BJ (cell line): ENCODE measurements around the gene KRTAP4-9. TPM values are rescaled to one million over a fixed set of nuclear protein-coding genes. Genes with fewer than 3 reads are reported as not detected.
"Not testable (repeated sequence)": the region's sequence is repeated elsewhere in the genome, so short reads cannot be mapped to it uniquely, and the experiment has no call there.

ENCODE experiments used
- CTCF ChIA-PET: fragments of 350-600 bp; formaldehyde crosslinking; extraction: SDS; loops from one replicate; lab custom pipeline; 2021; ENCODE audit warnings: antibody characterized with exemption, inconsistent platforms; lab: Yijun Ruan, JAX
- POLR2A ChIA-PET: fragments of 300-600 bp; sonication (Branson Sonifier 250); formaldehyde crosslinking; extraction: SDS; loops from one replicate; lab custom pipeline; 2021; ENCODE audit warnings: antibody characterized with exemption; lab: Charles Lee
- DNase-seq: peaks from one replicate; pipeline ENCODE4 v3.0.0-alpha.2; 2011; ENCODE audit warnings: low read depth
- H3K27me3 ChIP-seq: 2 replicates; pipeline ENCODE4 v1.6.0; 2011; ENCODE audit warnings: low read length; ENCODE audit not compliant: control insufficient read depth, insufficient read depth
- H3K36me3 ChIP-seq: 2 replicates; pipeline ENCODE4 v1.5.1; 2011; ENCODE audit warnings: low read length; ENCODE audit not compliant: control insufficient read depth, insufficient read depth
- H3K4me3 ChIP-seq: 2 replicates; pipeline ENCODE4 v1.5.1; 2011; ENCODE audit warnings: low read depth, mild to moderate bottlenecking, control low read depth, low read length
- CTCF ChIP-seq: IDR thresholded peaks from 2 replicates; pipeline ENCODE4 v1.5.1; 2011; ENCODE audit warnings: low read depth, mild to moderate bottlenecking, control low read depth, inconsistent platforms, low read length, moderate library complexity; ENCODE audit not compliant: insufficient read depth
- polyA plus RNA-seq: library from polyadenylated mRNA; depleted of rRNA; stranded (reverse); fragments of >200 nt; gene quantifications from 2 replicates; pipeline ENCODE4 v1.2.3, GENCODE V29; 2011

The KRTAP4-9 gene
- polyA plus RNA-seq, 1 experiment = not detected

- Histone ChIP-seq H3K27me3 (no peaks in the 10 kb centered on the region), H3K4me3 (no peak overlapping the region), H3K36me3 (no peaks in the 10 kb centered on the region)
- DNase-seq = no peak
- TF ChIP-seq CTCF = no peak
- POLR2A ChIA-PET = no interaction called here
- CTCF ChIA-PET = no interaction called here
Measured at GRCh38 chr17:41144846-41145245, 39.7 kb downstream of the KRTAP4-9 start.

GRCh38 chr17:41145261-41145660 is 40.1 kb downstream of the KRTAP4-9 start:
- ChIA-PET POLR2A (no interaction called here), CTCF (no interaction called here)
- Histone ChIP-seq H3K36me3 (no peaks in the 10 kb centered on the region), H3K27me3 (no peaks in the 10 kb centered on the region), H3K4me3 (no peak overlapping the region)
- no peak for DNase-seq
- TF ChIP-seq CTCF = no peak

GRCh38 chr17:41147531-41148204 is 42.5 kb downstream of the KRTAP4-9 start:
- TF ChIP-seq CTCF = no peak
- CTCF ChIA-PET = no interaction called here
- POLR2A ChIA-PET = no interaction called here

GRCh38 chr17:41148971-41149651 is 43.9 kb downstream of the KRTAP4-9 start:
- CTCF ChIA-PET, POLR2A ChIA-PET, H3K36me3 ChIP-seq: not testable (repeated sequence)

More at GRCh38 chr17:41147531-41148204, 42.5 kb downstream of the KRTAP4-9 start:
- DNase-seq = no peak
- H3K36me3 ChIP-seq = no peaks in the 10 kb centered on the region
- no peak overlapping the region for H3K4me3 ChIP-seq
- H3K27me3 ChIP-seq = no peaks in the 10 kb centered on the region

GRCh38 chr17:41149652-41149985 is 44.4 kb downstream of the KRTAP4-9 start, which contains the start of gene KRTAP4-5:
KRTAP4-5 (minus strand) TSS chr17:41149825; CDS start chr17:41149767, 58 bp downstream.
- DNase-seq = no peak
- Histone ChIP-seq H3K27me3 (no peaks in the 10 kb centered on the region), H3K4me3 (no peak within 1 kb of the TSS), H3K36me3 (no peaks in the 10 kb centered on the region)
- CTCF ChIA-PET = no interaction called here
- POLR2A ChIA-PET = no interaction called here
- no peak for TF ChIP-seq CTCF

More at GRCh38 chr17:41148971-41149651, 43.9 kb downstream of the KRTAP4-9 start:
- DNase-seq, H3K4me3 ChIP-seq, H3K27me3 ChIP-seq: not testable (repeated sequence)
